ENCODE data around the gene TCF25. TPM values are rescaled to one million over a fixed set of nuclear protein-coding genes. Genes with fewer than 3 reads are reported as not detected.

The TCF25 gene
- total RNA-seq, 4 donors from 2014 or later, result 126 to 151 (median 137) TPM

DNA sequence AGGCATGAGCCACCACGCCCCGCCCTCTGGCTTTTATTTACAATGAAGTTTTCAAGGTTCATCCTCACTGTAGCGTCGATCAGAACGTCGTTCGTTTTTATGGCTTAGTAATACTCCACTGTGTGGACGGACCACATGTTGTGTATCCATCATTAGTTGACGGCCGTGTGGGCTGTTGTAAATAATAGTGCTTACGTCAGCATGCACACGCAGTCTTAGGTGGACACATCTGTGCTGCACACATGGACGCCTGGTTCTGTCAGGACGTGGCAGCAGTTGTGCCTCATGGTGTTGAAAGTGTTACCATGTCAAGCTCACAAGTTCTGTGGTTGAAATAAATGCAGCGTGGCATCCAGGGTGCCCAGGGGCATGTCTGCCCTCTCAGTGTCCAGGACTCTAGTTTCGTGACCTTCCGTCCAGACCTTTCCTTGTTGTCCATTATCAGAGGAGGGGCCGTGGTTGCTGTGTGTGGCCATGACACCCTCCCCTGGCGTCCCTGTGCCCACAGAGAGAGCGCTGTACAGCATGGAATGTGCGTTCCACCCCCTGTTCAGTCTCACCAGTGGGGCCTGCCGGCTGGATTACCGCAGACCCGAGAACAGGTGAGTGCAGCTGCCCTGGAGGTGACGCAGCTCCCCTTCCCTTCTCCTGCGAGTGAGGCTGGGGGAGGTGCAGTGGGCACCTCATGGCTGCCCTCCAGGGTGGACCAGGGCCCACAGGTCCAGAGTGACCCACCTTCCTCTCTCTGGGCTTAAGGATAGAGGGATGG is 22.3 kb downstream of the TCF25 start:
- H3K4me3 ChIP-seq, result no peak overlapping the region
- no peaks in the 10 kb centered on the region for H3K27me3 ChIP-seq
- H3K4me1 ChIP-seq, result no peaks in the 10 kb centered on the region
- intact Hi-C loops (cut with DNase I), result no loop called here
- WGBS, result 92% methylated on average over 14 of the region's 26 CpGs
- H3K27ac ChIP-seq (replicated peaks in 1 of 4), result no peak overlapping the region
- H3K9me3 ChIP-seq, result no peaks in the 10 kb centered on the region
- TF ChIP-seq POLR2A (IDR thresholded peaks at IDR 0.05; ENCODE audit: low read depth) (no peak), POLR2AphosphoS5 (IDR thresholded peaks at IDR 0.05) (no peak), EP300 (IDR thresholded peaks at IDR 0.05) (no peak)
- TF ChIP-seq, protein P1, sequence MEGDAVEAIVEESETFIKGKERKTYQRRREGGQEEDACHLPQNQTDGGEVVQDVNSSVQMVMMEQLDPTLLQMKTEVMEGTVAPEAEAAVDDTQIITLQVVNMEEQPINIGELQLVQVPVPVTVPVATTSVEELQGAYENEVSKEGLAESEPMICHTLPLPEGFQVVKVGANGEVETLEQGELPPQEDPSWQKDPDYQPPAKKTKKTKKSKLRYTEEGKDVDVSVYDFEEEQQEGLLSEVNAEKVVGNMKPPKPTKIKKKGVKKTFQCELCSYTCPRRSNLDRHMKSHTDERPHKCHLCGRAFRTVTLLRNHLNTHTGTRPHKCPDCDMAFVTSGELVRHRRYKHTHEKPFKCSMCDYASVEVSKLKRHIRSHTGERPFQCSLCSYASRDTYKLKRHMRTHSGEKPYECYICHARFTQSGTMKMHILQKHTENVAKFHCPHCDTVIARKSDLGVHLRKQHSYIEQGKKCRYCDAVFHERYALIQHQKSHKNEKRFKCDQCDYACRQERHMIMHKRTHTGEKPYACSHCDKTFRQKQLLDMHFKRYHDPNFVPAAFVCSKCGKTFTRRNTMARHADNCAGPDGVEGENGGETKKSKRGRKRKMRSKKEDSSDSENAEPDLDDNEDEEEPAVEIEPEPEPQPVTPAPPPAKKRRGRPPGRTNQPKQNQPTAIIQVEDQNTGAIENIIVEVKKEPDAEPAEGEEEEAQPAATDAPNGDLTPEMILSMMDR (IDR thresholded peaks at IDR 0.05), result no peak
- H3K36me3 ChIP-seq, result peaks cover 86 to 100% (median 99%) of the 10 kb centered on the region in 4 donors
- DNase-seq (ENCODE audit: extremely low spot score), result no peak

DNA sequence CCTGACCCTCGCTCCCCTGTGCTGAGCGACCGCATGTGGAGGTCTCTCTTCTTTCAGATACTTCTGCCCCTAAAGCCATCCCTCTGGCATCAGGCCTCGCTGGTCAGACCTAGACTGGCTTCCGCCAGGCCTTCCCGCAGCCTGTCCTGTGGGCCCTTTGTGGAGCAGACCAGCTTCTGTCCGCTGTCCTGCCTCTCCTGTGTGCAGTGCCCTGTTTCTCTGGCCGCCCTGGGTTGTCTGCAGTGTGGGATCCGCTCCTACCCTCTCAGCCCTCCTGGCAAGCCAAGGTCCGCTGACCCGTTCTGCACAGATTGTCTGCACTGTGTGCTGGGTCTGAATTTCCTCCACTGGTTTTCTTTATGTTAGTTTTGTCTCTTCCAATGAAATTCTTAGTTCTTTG is 23.8 kb downstream of the TCF25 start:
- Histone ChIP-seq H3K4me3 (no peak overlapping the region), H3K27ac (replicated peaks in 1 of 4) (no peak overlapping the region), H3K36me3 (peaks cover 77 to 91% (median 90%) of the 10 kb centered on the region in 4 donors), H3K9me3 (no peaks in the 10 kb centered on the region), H3K4me1 (no peaks in the 10 kb centered on the region), H3K27me3 (no peaks in the 10 kb centered on the region)
- TF ChIP-seq, protein P1 (IDR thresholded peaks at IDR 0.05), result no peak
- TF ChIP-seq POLR2A (IDR thresholded peaks at IDR 0.05; ENCODE audit: low read depth), result no peak
- TF ChIP-seq EP300 (IDR thresholded peaks at IDR 0.05), result no peak
- no peak for TF ChIP-seq POLR2AphosphoS5 (IDR thresholded peaks at IDR 0.05)
- DNase-seq (ENCODE audit: extremely low spot score), result no peak
- intact Hi-C loops (cut with DNase I), result no loop called here
- 96% methylated on average over 10 of the region's 11 CpGs for WGBS

DNA sequence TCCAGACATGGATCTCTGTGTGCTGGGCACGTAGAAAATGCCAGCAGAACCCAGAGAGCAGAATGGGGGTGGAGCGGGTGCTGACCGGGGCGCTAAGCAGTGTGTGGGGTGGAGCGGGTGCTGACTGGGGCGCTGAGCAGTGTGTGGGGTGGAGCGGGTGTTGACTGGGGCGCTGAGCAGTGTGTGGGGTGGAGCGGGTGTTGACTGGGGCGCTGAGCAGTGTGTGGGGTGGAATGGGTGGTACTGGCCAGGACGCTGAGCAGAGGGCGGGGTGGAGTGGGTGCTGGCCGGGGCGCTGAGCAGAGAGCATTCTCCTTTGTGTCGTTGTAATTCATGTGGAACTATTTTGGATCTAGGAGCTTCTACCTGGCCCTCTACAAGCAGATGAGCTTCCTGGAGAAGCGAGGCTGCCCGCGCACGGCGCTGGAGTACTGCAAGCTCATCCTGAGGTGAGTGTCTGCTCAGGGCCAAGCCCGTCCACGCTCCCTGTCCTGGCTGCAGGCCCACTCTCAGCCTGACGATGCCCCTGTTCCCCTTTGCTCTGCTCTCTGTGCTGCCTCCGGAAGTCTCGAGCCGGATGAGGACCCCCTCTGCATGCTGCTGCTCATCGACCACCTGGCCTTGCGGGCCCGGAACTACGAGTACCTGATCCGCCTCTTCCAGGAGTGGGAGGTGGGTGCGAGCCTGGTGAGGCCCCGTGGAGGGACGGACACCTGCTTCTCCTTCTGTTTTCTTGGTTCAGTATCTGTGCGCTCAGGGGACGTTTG is 25.0 kb downstream of the TCF25 start:
- Histone ChIP-seq H3K27ac (replicated peaks in 1 of 4) (no peak overlapping the region), H3K27me3 (no peaks in the 10 kb centered on the region), H3K4me1 (no peaks in the 10 kb centered on the region), H3K36me3 (peaks cover 73 to 89% (median 87%) of the 10 kb centered on the region in 4 donors), H3K9me3 (no peaks in the 10 kb centered on the region), H3K4me3 (no peak overlapping the region)
- intact Hi-C loops (cut with DNase I), result no loop called here
- DNase-seq (ENCODE audit: extremely low spot score), result no peak
- no peak for TF ChIP-seq EP300 (IDR thresholded peaks at IDR 0.05)
- TF ChIP-seq POLR2A (IDR thresholded peaks at IDR 0.05; ENCODE audit: low read depth), result no peak
- TF ChIP-seq, protein P1 (IDR thresholded peaks at IDR 0.05), result no peak
- no peak for TF ChIP-seq POLR2AphosphoS5 (IDR thresholded peaks at IDR 0.05)
- WGBS, result 92% methylated on average over 34 of the region's 36 CpGs

DNA sequence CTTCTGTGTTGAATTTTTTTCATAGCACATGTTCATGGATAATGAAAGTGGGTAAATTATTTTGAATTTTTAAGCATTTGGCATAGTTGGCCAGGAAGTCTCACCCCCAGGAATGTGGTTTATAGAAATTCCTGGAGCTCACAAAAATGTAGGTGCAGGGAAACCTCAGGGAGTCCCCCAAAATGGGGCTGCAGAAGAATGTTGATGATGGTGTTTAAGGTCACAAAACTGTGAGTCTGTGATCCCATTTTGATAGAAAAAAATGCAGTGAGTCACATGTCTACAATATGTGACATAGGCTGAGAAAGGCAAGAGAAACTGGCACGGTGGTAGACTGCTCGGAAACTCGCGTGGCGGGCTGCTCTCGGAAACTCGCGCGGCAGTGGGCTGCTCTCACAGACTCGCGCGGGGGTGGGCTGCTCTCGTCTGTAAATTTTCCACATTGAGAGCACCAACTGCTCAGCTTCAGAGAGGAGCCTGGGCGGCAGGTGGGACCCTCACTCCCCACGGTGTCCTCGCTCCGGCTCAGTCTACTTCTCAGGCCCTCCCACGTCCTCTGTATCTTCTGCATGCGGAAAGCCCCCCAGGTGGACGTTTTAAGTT is 26.6 kb downstream of the TCF25 start:
- TF ChIP-seq POLR2A (IDR thresholded peaks at IDR 0.05; ENCODE audit: low read depth) (no peak), POLR2AphosphoS5 (IDR thresholded peaks at IDR 0.05) (no peak), EP300 (IDR thresholded peaks at IDR 0.05) (no peak)
- TF ChIP-seq, protein P1 (IDR thresholded peaks at IDR 0.05), result no peak
- Histone ChIP-seq H3K9me3 (no peaks in the 10 kb centered on the region), H3K4me3 (no peak overlapping the region), H3K27me3 (no peaks in the 10 kb centered on the region), H3K4me1 (no peaks in the 10 kb centered on the region), H3K27ac (replicated peaks in 1 of 4) (no peak overlapping the region), H3K36me3 (peaks cover 79 to 89% (median 87%) of the 10 kb centered on the region in 4 donors)
- WGBS, result 90% methylated on average over 20 of the region's 20 CpGs
- no peak for DNase-seq (ENCODE audit: extremely low spot score)
- intact Hi-C loops (cut with DNase I), result no loop called here
